GM12878 (cell line): Measurements from ENCODE around the gene PPP1R13B. TPM values are rescaled to one million over a fixed set of nuclear protein-coding genes. Genes with fewer than 3 reads are reported as not detected.

Source experiments
- ATAC-seq: fragments of 200-7000 bp; cut with Tn5 transposase; 3 replicates; pipeline ENCODE4 v1.9.1; 2020; ENCODE audit warnings: mild to moderate bottlenecking, moderate library complexity
- BruUV-seq: library from RNA; stranded (reverse); fragments of 400-500 nt; replicated peaks from 2 replicates; lab custom pipeline; 2021; lab: Mats Ljungman, UMichigan
- CTCF ChIA-PET: fragments of 300-600 bp; sonication (Branson Sonifier 250); formaldehyde crosslinking; extraction: SDS; loops from one replicate; lab custom pipeline; 2021; ENCODE audit warnings: inconsistent platforms; lab: Yijun Ruan, JAX
- POLR2A ChIA-PET: fragments of 350-600 bp; formaldehyde crosslinking; extraction: SDS; loops from one replicate; lab custom pipeline; 2021; ENCODE audit warnings: inconsistent platforms; lab: Charles Lee
- RAD21 ChIA-PET: fragments of 300-600 bp; sonication (Branson Sonifier 250); formaldehyde crosslinking; loops from one replicate; lab custom pipeline; 2023; ENCODE audit warnings: antibody characterized with exemption; ENCODE audit not compliant: unreplicated experiment; lab: Charles Lee
- SMC1A ChIA-PET: fragments of 300-600 bp; sonication (Branson Sonifier 250); formaldehyde crosslinking; loops from one replicate; lab custom pipeline; 2023; ENCODE audit not compliant: unreplicated experiment, uncharacterized antibody; lab: Charles Lee
- DNase-seq: peaks from one replicate; pipeline ENCODE4 v3.0.0-alpha.2; 2011; ENCODE audit warnings: low read depth, low spot score
- FAIRE-seq: peaks from 3 replicates; lab custom pipeline; 2011; peaks lifted over from hg19 to GRCh38; lab: Jason Lieb, UNC
- H2AFZ ChIP-seq: 2 replicates; pipeline ENCODE4 v1.6.0; 2011; ENCODE audit warnings: low read depth, low read length, control low read depth; ENCODE audit not compliant: control insufficient read depth
- H3K27ac ChIP-seq: 2 replicates; pipeline ENCODE4 v1.5.1; 2011; ENCODE audit warnings: control low read depth; ENCODE audit not compliant: control insufficient read depth, insufficient read depth
- H3K27me3 ChIP-seq, 2 experiments: replicated peaks in 1 of 2; 2 replicates each; pipeline versions ENCODE4 v1.6.0 to v1.6.1; 2011; ENCODE audit warnings: low read length in 1 of 2; ENCODE audit not compliant: control insufficient read depth in 2 of 2, insufficient read depth in 2 of 2
- H3K36me3 ChIP-seq, 2 experiments: 2 replicates each; pipeline ENCODE4 v1.5.1; 2011; ENCODE audit warnings: low read length in 1 of 2; ENCODE audit not compliant: control insufficient read depth in 2 of 2, insufficient read depth in 2 of 2
- H3K4me1 ChIP-seq: 2 replicates; pipeline ENCODE4 v1.6.1; 2011; ENCODE audit warnings: mild to moderate bottlenecking, low read length, moderate library complexity, mixed read lengths; ENCODE audit not compliant: control insufficient read depth, insufficient read depth
- H3K4me2 ChIP-seq: 2 replicates; pipeline ENCODE4 v1.6.0; 2011; ENCODE audit warnings: control low read depth; ENCODE audit not compliant: control insufficient read depth, insufficient read depth
- H3K4me3 ChIP-seq: fragments of 200-600 bp; sonication (generic); 2 replicates; pipeline ENCODE4 v1.5.1; 2016
- H3K79me2 ChIP-seq: 2 replicates; pipeline ENCODE4 v1.6.0; 2011; ENCODE audit warnings: low read length; ENCODE audit not compliant: control insufficient read depth, insufficient read depth
- H3K9ac ChIP-seq: 2 replicates; pipeline ENCODE4 v1.8.0; 2011; ENCODE audit warnings: low read length, control low read depth, mixed read lengths; ENCODE audit not compliant: control insufficient read depth, insufficient read depth
- H3K9me3 ChIP-seq: replicated peaks from 3 replicates; pipeline ENCODE4 v1.5.1; 2011; ENCODE audit warnings: mild to moderate bottlenecking, low read length; ENCODE audit not compliant: control insufficient read depth, insufficient read depth
- H4K20me1 ChIP-seq: 2 replicates; pipeline ENCODE4 v1.6.0; 2011; ENCODE audit not compliant: control insufficient read depth, insufficient read depth
- BRCA1 ChIP-seq: IDR thresholded peaks from 2 replicates; pipeline ENCODE4 v1.6.1; 2011; ENCODE audit warnings: low read depth, low read length, improper control_type of control experiment
- ESRRA ChIP-seq: IDR thresholded peaks from 2 replicates; pipeline ENCODE4 v1.6.1; 2012; ENCODE audit warnings: mild to moderate bottlenecking, low read length, improper control_type of control experiment
- GATAD2B ChIP-seq: fragments of 450-650 bp; conservative IDR thresholded peaks from 2 replicates; pipeline ENCODE4 v1.6.1; 2017; ENCODE audit warnings: low read depth, mild to moderate bottlenecking, moderate library complexity
- IRF4 ChIP-seq: IDR thresholded peaks from 2 replicates; pipeline ENCODE4 v1.6.1; 2011; ENCODE audit warnings: low read depth, low read length
- MYC ChIP-seq: IDR thresholded peaks from 2 replicates; pipeline ENCODE4 v1.6.1; 2011; ENCODE audit warnings: mild to moderate bottlenecking, low read length, moderate library complexity, inconsistent platforms; ENCODE audit not compliant: insufficient read depth, insufficient replicate concordance, insufficient read length, severe bottlenecking
- NBN ChIP-seq: fragments of 450-650 bp; IDR thresholded peaks from 2 replicates; pipeline ENCODE4 v1.6.1; 2016
- NFXL1 ChIP-seq: fragments of 450-650 bp; IDR thresholded peaks from 2 replicates; pipeline ENCODE4 v1.6.1; 2017; ENCODE audit warnings: antibody characterized with exemption, mild to moderate bottlenecking, borderline replicate concordance
- NR2C2 ChIP-seq: IDR thresholded peaks from 2 replicates; pipeline ENCODE4 v1.6.1; 2011; ENCODE audit warnings: borderline replicate concordance, low read depth; ENCODE audit not compliant: control insufficient read depth, insufficient read length
- PRDM15 ChIP-seq: fragments of 450-650 bp; formaldehyde crosslinking; IDR thresholded peaks from 2 replicates; pipeline ENCODE4 v1.4.0; 2020; ENCODE audit warnings: mild to moderate bottlenecking, moderate library complexity
- SP1 ChIP-seq: IDR thresholded peaks from one replicate; pipeline ENCODE4 v1.6.1; 2011; ENCODE audit warnings: low read depth, low read length
- SREBF2 ChIP-seq: IDR thresholded peaks from 2 replicates; pipeline ENCODE4 v1.6.1; 2012; ENCODE audit warnings: mild to moderate bottlenecking, low read length
- SRF ChIP-seq, 2 experiments: IDR thresholded peaks; 2 replicates each; pipeline ENCODE4 v1.6.1; 2011; ENCODE audit warnings: low read depth in 2 of 2, low read length in 2 of 2, mild to moderate bottlenecking in 1 of 2, moderate library complexity in 1 of 2
- TCF7 ChIP-seq: IDR thresholded peaks from 2 replicates; pipeline ENCODE4 v1.6.1; 2014; ENCODE audit warnings: antibody characterized with exemption, borderline replicate concordance
- ZBTB33 ChIP-seq: fragments of 450-650 bp; IDR thresholded peaks from 2 replicates; pipeline ENCODE4 v1.6.1; 2017; ENCODE audit warnings: mild to moderate bottlenecking
- ZNF217 ChIP-seq: fragments of 450-650 bp; IDR thresholded peaks from 2 replicates; pipeline ENCODE4 v1.6.1; 2017; ENCODE audit warnings: antibody characterized with exemption, mild to moderate bottlenecking
- ZSCAN29 ChIP-seq: fragments of 450-650 bp; IDR thresholded peaks from 2 replicates; pipeline ENCODE4 v1.6.1; 2017; ENCODE audit warnings: mild to moderate bottlenecking, moderate library complexity
- WGBS: methylation state at CpG from one replicate; pipeline ENCODE4 v1.1.6; 2016; ENCODE audit warnings: low lambda C conversion rate; ENCODE audit not compliant: insufficient replicate concordance, insufficient coverage; ENCODE audit errors: missing lambda C conversion rate; 5-methylcytosine and 5-hydroxymethylcytosine counted together
- in situ Hi-C: fragments of 300-500 bp; cut with MboI; formaldehyde crosslinking; loops from 9 replicates; pipeline ENCODE4 v1.14.3; 2018; ENCODE audit warnings: mixed read lengths
- intact Hi-C: fragments of 100-400 bp; cut with micrococcal nuclease; formaldehyde crosslinking; loops from one replicate; pipeline ENCODE4 v1.14.2; 2022; ENCODE audit not compliant: unreplicated experiment
- polyA plus RNA-seq, 11 experiments: library from polyadenylated mRNA; depleted of rRNA in 4 of 11; unstranded in 6 of 11; stranded (reverse) in 5 of 11; fragments of >200 nt; fragmentation: Nextera tagmentation in 4 of 11; fragmentation: Illumina TruSeq in 1 of 11; extraction: Ambion mirVana in 4 of 11; extraction: Trizol in 1 of 11; gene quantifications; 1 replicate in 1 of 11; 2 replicates in 10 of 11; pipeline versions ENCODE4 v1.2.1 to v1.2.3, GENCODE V29; 2011 to 2016; ENCODE audit warnings: inconsistent platforms in 2 of 11, missing spikeins in 2 of 11, low read depth in 1 of 11
- total RNA-seq, 4 experiments: library from RNA; depleted of rRNA in 3 of 4; stranded (reverse); fragments of >200 nt in 3 of 4; fragmentation: Illumina TruSeq in 1 of 4; extraction: Trizol in 1 of 4; gene quantifications; 2 replicates each; pipeline versions ENCODE4 v1.2.1 to v1.2.3, GENCODE V29; 2013 to 2021
- TF ChIP-seq, protein P1 (sequence below): fragments of 450-650 bp; IDR thresholded peaks from 2 replicates; pipeline ENCODE4 v1.6.1; 2014; ENCODE audit warnings: mild to moderate bottlenecking

Gene PPP1R13B
- total and polyA plus RNA-seq, 10 of the 15 experiments (the other 5 are each of a cell fraction or from before 2014, with no cell fraction given), result 0.16 to 8.1 (median 3.2) TPM

- RAD21 ChIA-PET, result interaction anchor here (0.7 kb wide), 1 partner anchor 73 kb away, joined by 3 read pairs; no protein-coding TSS in a partner anchor
- SMC1A ChIA-PET, result no interaction called here
- no peaks in the 10 kb centered on the region for H3K79me2 ChIP-seq
- DNase-seq (no peak), ATAC-seq (no peak)
- intact Hi-C loops, result no loop called here
- WGBS, result 63% methylated on average over 31 of the region's 31 CpGs
- no TSS peak for BruUV-seq
- H3K4me2 ChIP-seq, result no peak overlapping the region
- no peaks in the 10 kb centered on the region for H4K20me1 ChIP-seq
- POLR2A ChIA-PET, result no interaction called here
- no peak for TF ChIP-seq SP1
- TF ChIP-seq BRCA1, result no peak
- no peak for TF ChIP-seq MYC
- no peak for TF ChIP-seq PRDM15 (CRISPR knock-in tag)
- no peak for TF ChIP-seq IRF4
- TF ChIP-seq, protein P1, sequence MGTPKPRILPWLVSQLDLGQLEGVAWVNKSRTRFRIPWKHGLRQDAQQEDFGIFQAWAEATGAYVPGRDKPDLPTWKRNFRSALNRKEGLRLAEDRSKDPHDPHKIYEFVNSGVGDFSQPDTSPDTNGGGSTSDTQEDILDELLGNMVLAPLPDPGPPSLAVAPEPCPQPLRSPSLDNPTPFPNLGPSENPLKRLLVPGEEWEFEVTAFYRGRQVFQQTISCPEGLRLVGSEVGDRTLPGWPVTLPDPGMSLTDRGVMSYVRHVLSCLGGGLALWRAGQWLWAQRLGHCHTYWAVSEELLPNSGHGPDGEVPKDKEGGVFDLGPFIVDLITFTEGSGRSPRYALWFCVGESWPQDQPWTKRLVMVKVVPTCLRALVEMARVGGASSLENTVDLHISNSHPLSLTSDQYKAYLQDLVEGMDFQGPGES, result no peak
- no peak for TF ChIP-seq GATAD2B
- TF ChIP-seq TCF7, result no peak
- no peak for TF ChIP-seq NFXL1
- TF ChIP-seq ESRRA, result no peak
- no peak for TF ChIP-seq ZBTB33
- TF ChIP-seq NBN, result no peak
- no peak for TF ChIP-seq ZNF217
- no peak for TF ChIP-seq SRF (IDR thresholded peaks at IDR 0.05; ENCODE audit: low read depth in 2 of 2, low read length in 2 of 2)
- TF ChIP-seq SREBF2, result no peak
- no peak for TF ChIP-seq NR2C2
- no peak for TF ChIP-seq ZSCAN29
- TF ChIP-seq, all 136 proteins: peak for 0
- Histone ChIP-seq H3K4me1 (no peaks in the 10 kb centered on the region), H3K36me3 (no peaks in the 10 kb centered on the region), H3K27ac (no peak overlapping the region), H3K9me3 (no peaks in the 10 kb centered on the region), H3K27me3 (peaks cover 0 to 3% of the 10 kb centered on the region in 2 experiments; a peak in 2 of 4 replicates), H3K9ac (no peak overlapping the region), H3K4me3 (no peak overlapping the region), H2AFZ (no peak overlapping the region)
- in situ Hi-C loops, result no loop called here
- FAIRE-seq, result no peak
- CTCF ChIA-PET, result interaction anchor here (0.7 to 1.3 kb wide), 2 partner anchors 19 to 73 kb away, joined by 3 read pairs; no protein-coding TSS in a partner anchor
Observed at GRCh38 chr14:103881268-103882201, 34.2 kb upstream of the PPP1R13B start.
